KMS-11 (cell line): ENCODE measurements around the gene HSPD1.

Source experiments
- H2AFZ ChIP-seq: fragments of 200-600 bp; sonication (generic); 2 replicates; pipeline ENCODE4 v1.6.1; 2016; ENCODE audit warnings: antibody characterized with exemption, mixed run types, low read depth
- H3K27ac ChIP-seq: fragments of 200-600 bp; sonication (generic); 2 replicates; pipeline ENCODE4 v1.6.1; 2016; ENCODE audit warnings: mild to moderate bottlenecking, mixed run types
- H3K27me3 ChIP-seq: fragments of 200-600 bp; sonication (generic); 2 replicates; pipeline ENCODE4 v1.6.1; 2017; ENCODE audit warnings: mild to moderate bottlenecking, low read depth, mixed run types, moderate library complexity; ENCODE audit not compliant: insufficient read depth
- H3K36me3 ChIP-seq: fragments of 200-600 bp; sonication (generic); 2 replicates; pipeline ENCODE4 v1.6.1; 2017; ENCODE audit warnings: mild to moderate bottlenecking, mixed run types; ENCODE audit not compliant: insufficient read depth
- H3K4me1 ChIP-seq: fragments of 200-600 bp; sonication (generic); 2 replicates; pipeline ENCODE4 v1.6.1; 2016; ENCODE audit warnings: mild to moderate bottlenecking, low read depth, mixed run types; ENCODE audit not compliant: poor library complexity, severe bottlenecking
- H3K4me2 ChIP-seq: fragments of 200-600 bp; sonication (generic); 2 replicates; pipeline ENCODE4 v1.7.0; 2016; ENCODE audit warnings: mild to moderate bottlenecking, mixed run types
- H3K4me3 ChIP-seq: fragments of 200-600 bp; sonication (generic); IDR thresholded peaks from 2 replicates; pipeline ENCODE4 v1.6.1; 2017; ENCODE audit warnings: low read depth, low read length, mixed read lengths; ENCODE audit not compliant: insufficient read depth
- H3K79me2 ChIP-seq: fragments of 200-600 bp; sonication (generic); 2 replicates; pipeline ENCODE4 v1.6.1; 2016; ENCODE audit warnings: low read depth, mixed run types; ENCODE audit not compliant: insufficient read depth
- H3K9ac ChIP-seq: fragments of 200-600 bp; sonication (generic); 2 replicates; pipeline ENCODE4 v1.6.1; 2016; ENCODE audit warnings: mild to moderate bottlenecking, mixed run types
- H4K20me1 ChIP-seq: fragments of 200-600 bp; sonication (generic); 2 replicates; pipeline ENCODE4 v1.6.1; 2016; ENCODE audit warnings: mild to moderate bottlenecking, mixed run types; ENCODE audit not compliant: insufficient read depth
- CTCF ChIP-seq: fragments of 200-600 bp; sonication (generic); conservative IDR thresholded peaks from 2 replicates; pipeline ENCODE4 v1.6.1; 2017; ENCODE audit warnings: low read depth, mild to moderate bottlenecking, antibody characterized with exemption, low read length, moderate library complexity, mixed read lengths

The HSPD1 gene

GRCh38 chr2:197502201-197502600, 2.6 kb upstream of the HSPD1 start:
- peaks cover 70% of the 10 kb centered on the region for H3K79me2 ChIP-seq
- H3K27ac ChIP-seq, result no peak overlapping the region; the same call in 1 of the 2 replicates
- H3K4me2 ChIP-seq, result peak overlapping the region; percentile 99
- no peak for TF ChIP-seq CTCF
- peaks cover 33% of the 10 kb centered on the region for H3K4me1 ChIP-seq
- H4K20me1 ChIP-seq, result peaks cover 19% of the 10 kb centered on the region
- H2AFZ ChIP-seq, result no peak overlapping the region
- H3K4me3 ChIP-seq, result no peak overlapping the region
- no peak overlapping the region for H3K9ac ChIP-seq
- H3K36me3 ChIP-seq, result peaks cover 24% of the 10 kb centered on the region; the same call in 1 of the 2 replicates
- H3K27me3 ChIP-seq, result no peaks in the 10 kb centered on the region

GRCh38 chr2:197500503-197501131, 977 bp upstream of the HSPD1 start:
- Histone ChIP-seq H3K79me2 (peaks cover 86% of the 10 kb centered on the region), H3K9ac (peak overlapping the region; percentile 92), H2AFZ (0 out of 2 replicates have a peak overlapping the region, but pooled peaks have one; percentile 11), H3K27me3 (no peaks in the 10 kb centered on the region), H3K27ac (peak overlapping the region; percentile 89), H3K4me3 (no peak overlapping the region), H3K36me3 (peaks cover 36% of the 10 kb centered on the region; the same call in 1 of the 2 replicates), H3K4me1 (peaks cover 49% of the 10 kb centered on the region), H3K4me2 (peak overlapping the region; percentile 99), H4K20me1 (peaks cover 35% of the 10 kb centered on the region)
- no peak for TF ChIP-seq CTCF

- peaks cover 64% of the 10 kb centered on the region for H3K4me1 ChIP-seq
- peak overlapping the region; percentile 74 for H3K27ac ChIP-seq
- TF ChIP-seq CTCF, result no peak
- H3K27me3 ChIP-seq, result no peaks in the 10 kb centered on the region
- peaks cover 94% of the 10 kb centered on the region for H3K79me2 ChIP-seq
- H3K4me2 ChIP-seq, result peak overlapping the region; percentile 83
- peak overlapping the region; percentile 92 for H3K9ac ChIP-seq
- H3K36me3 ChIP-seq, result peaks cover 49% of the 10 kb centered on the region
- H3K4me3 ChIP-seq, result no peak overlapping the region
- H2AFZ ChIP-seq, result peak overlapping the region; percentile 29; the same call in 1 of the 2 replicates
- peaks cover 51% of the 10 kb centered on the region for H4K20me1 ChIP-seq
These were observed 575 bp downstream of the HSPD1 start for GRCh38 chr2:197498937-197499593.

GRCh38 chr2:197498235-197498936, 1.3 kb downstream of the HSPD1 start:
- H4K20me1 ChIP-seq, result peaks cover 56% of the 10 kb centered on the region
- H3K4me1 ChIP-seq, result peaks cover 66% of the 10 kb centered on the region
- H3K4me2 ChIP-seq, result peak overlapping the region; percentile 83
- H3K27me3 ChIP-seq, result no peaks in the 10 kb centered on the region
- H3K36me3 ChIP-seq, result peaks cover 52% of the 10 kb centered on the region
- H3K9ac ChIP-seq, result peak overlapping the region; percentile 92
- H3K4me3 ChIP-seq, result peak overlapping the region; percentile 21
- H2AFZ ChIP-seq, result no peak overlapping the region
- H3K27ac ChIP-seq, result peak overlapping the region; percentile 74
- peaks cover 94% of the 10 kb centered on the region for H3K79me2 ChIP-seq
- no peak for TF ChIP-seq CTCF
